MCF 10A (cell line): ENCODE results near the gene POLR3GL. TPM values are rescaled to one million over a fixed set of nuclear protein-coding genes. Genes with fewer than 3 reads are reported as not detected.

Experiments used
- BruUV-seq: library from RNA; stranded (reverse); fragments of 400-500 nt; replicated peaks from 2 replicates; lab custom pipeline; 2021; lab: Mats Ljungman, UMichigan
- CTCF ChIA-PET: fragments of 300-600 bp; sonication (Branson Sonifier 250); formaldehyde crosslinking; extraction: SDS; loops from one replicate; lab custom pipeline; 2021; ENCODE audit warnings: antibody characterized with exemption, inconsistent platforms; lab: Yijun Ruan, JAX
- POLR2A ChIA-PET: fragments of 300-600, 350-650 bp; sonication (Branson Sonifier 250); formaldehyde crosslinking; extraction: SDS; loops from one replicate; lab custom pipeline; 2020; ENCODE audit warnings: antibody characterized with exemption, inconsistent platforms; lab: Yijun Ruan, JAX
- DNase-seq: peaks from one replicate; pipeline ENCODE4 v3.0.0-alpha.2; 2018; ENCODE audit not compliant: unreplicated experiment
- H3K27ac Mint-ChIP-seq: one replicate; pipeline ENCODE4 v1.8.0; 2022; ENCODE audit warnings: mild to moderate bottlenecking, low read depth, mixed read lengths; ENCODE audit not compliant: unreplicated experiment
- H3K27me3 Mint-ChIP-seq: one replicate; pipeline ENCODE4 v1.8.0; 2022; ENCODE audit warnings: mixed read lengths; ENCODE audit not compliant: insufficient read depth, unreplicated experiment
- H3K36me3 Mint-ChIP-seq: one replicate; pipeline ENCODE4 v1.8.0; 2022; ENCODE audit warnings: mild to moderate bottlenecking, moderate library complexity, mixed read lengths; ENCODE audit not compliant: insufficient read depth, unreplicated experiment
- H3K4me1 Mint-ChIP-seq: one replicate; pipeline ENCODE4 v1.8.0; 2022; ENCODE audit warnings: mixed read lengths; ENCODE audit not compliant: insufficient read depth, unreplicated experiment
- H3K4me3 Mint-ChIP-seq: one replicate; pipeline ENCODE4 v1.8.0; 2022; ENCODE audit warnings: mild to moderate bottlenecking, moderate library complexity, mixed read lengths; ENCODE audit not compliant: unreplicated experiment
- H3K9me3 Mint-ChIP-seq: one replicate; pipeline ENCODE4 v1.8.0; 2022; ENCODE audit warnings: mixed read lengths; ENCODE audit not compliant: unreplicated experiment
- intact Hi-C: fragments of 100-400 bp; cut with micrococcal nuclease; formaldehyde crosslinking; loops from 2 replicates; pipeline ENCODE4 v1.14.1; 2022
- total RNA-seq: library from RNA; stranded (reverse); gene quantifications from 2 replicates; pipeline ENCODE4 v1.2.3, GENCODE V29; 2022
- TF ChIP-seq, protein P1 (sequence below): fragments of 200-600 bp; IDR thresholded peaks from one replicate; pipeline ENCODE4 v1.8.0; 2022; ENCODE audit warnings: antibody characterized with exemption, mild to moderate bottlenecking; ENCODE audit not compliant: unreplicated experiment

The POLR3GL gene
- total RNA-seq, 1 experiment from 2014 or later: 17.6 TPM

DNA sequence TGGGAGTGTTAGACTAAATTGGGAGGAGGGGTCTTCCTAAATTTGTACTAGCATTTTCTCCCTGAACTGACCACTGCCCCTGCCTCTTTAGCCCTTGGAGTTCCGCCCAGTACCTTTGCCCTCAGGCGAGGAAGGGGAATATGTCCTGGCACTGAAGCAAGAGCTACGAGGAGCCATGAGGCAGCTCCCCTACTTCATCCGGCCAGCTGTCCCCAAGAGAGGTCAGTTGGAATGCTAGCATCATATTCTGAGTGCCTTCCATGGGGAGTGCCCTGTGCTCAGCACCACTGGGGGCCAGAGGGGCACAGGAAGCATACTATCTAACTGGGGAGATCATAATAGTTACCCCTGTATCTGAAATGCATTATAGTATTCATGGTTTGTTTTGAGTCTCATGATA lies 10.7 kb downstream of the POLR3GL start:
- no peaks in the 10 kb centered on the region for H3K4me1 Mint-ChIP-seq
- peaks cover 6% of the 10 kb centered on the region for H3K36me3 Mint-ChIP-seq
- H3K27ac Mint-ChIP-seq: no peak overlapping the region
- H3K4me3 Mint-ChIP-seq: no peak overlapping the region
- BruUV-seq: no TSS peak
- intact Hi-C loops: loop anchor here (10.0 kb wide), 1 partner anchor 120 kb away; the partner anchor contains the start of gene PIAS3
- ChIA-PET CTCF (interaction anchor here (3.0 to 24.2 kb wide), 2 partner anchors 37 to 57 kb away, joined by 21 to 773 read pairs; partner anchors contain the start of gene HJV), POLR2A (interaction anchor here (0.7 to 24.2 kb wide), 2 partner anchors 26 to 83 kb away, joined by 3 to 1309 read pairs; partner anchors contain the start of gene TXNIP)
- H3K27me3 Mint-ChIP-seq: no peaks in the 10 kb centered on the region
- H3K9me3 Mint-ChIP-seq: no peaks in the 10 kb centered on the region
- TF ChIP-seq, protein P1, sequence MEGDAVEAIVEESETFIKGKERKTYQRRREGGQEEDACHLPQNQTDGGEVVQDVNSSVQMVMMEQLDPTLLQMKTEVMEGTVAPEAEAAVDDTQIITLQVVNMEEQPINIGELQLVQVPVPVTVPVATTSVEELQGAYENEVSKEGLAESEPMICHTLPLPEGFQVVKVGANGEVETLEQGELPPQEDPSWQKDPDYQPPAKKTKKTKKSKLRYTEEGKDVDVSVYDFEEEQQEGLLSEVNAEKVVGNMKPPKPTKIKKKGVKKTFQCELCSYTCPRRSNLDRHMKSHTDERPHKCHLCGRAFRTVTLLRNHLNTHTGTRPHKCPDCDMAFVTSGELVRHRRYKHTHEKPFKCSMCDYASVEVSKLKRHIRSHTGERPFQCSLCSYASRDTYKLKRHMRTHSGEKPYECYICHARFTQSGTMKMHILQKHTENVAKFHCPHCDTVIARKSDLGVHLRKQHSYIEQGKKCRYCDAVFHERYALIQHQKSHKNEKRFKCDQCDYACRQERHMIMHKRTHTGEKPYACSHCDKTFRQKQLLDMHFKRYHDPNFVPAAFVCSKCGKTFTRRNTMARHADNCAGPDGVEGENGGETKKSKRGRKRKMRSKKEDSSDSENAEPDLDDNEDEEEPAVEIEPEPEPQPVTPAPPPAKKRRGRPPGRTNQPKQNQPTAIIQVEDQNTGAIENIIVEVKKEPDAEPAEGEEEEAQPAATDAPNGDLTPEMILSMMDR: no peak
- DNase-seq: no peak

DNA sequence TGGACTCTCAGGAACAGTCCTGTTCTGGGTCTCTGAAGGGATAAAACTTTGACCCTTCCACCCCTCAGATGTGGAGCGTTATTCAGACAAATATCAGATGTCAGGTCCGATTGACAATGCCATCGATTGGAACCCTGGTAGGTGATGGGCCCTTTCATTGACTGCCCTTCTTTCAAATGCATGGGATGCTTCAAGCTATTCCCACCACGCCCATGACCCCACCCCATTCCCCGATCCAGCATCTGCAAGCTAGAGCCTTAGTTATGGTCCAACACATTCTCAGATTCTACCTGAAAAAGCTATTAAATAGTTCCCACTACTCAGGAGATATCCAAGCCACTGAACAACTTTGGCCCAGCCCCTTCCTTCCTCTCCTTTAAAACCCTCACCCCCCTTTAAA lies 12.5 kb downstream of the POLR3GL start:
- Mint-ChIP-seq H3K4me3 (no peak overlapping the region), H3K4me1 (no peaks in the 10 kb centered on the region), H3K27me3 (no peaks in the 10 kb centered on the region), H3K9me3 (no peaks in the 10 kb centered on the region), H3K36me3 (peaks cover 6% of the 10 kb centered on the region), H3K27ac (no peak overlapping the region)
- TF ChIP-seq, protein P1: no peak
- POLR2A ChIA-PET: interaction anchor here (0.5 to 24.2 kb wide), 10 partner anchors 12 to 143 kb away, joined by 3 to 1309 read pairs (median 18); partner anchors contain the start of genes ANKRD34A, LIX1L, PIAS3 and POLR3GL
- CTCF ChIA-PET: interaction anchor here (0.5 to 24.2 kb wide), 33 partner anchors 11 to 1853 kb away, joined by 3 to 773 read pairs (median 4); partner anchors contain the start of genes ANKRD34A, HJV, LIX1L and NUDT17
- intact Hi-C loops: loop anchor here (1.0 to 10.0 kb wide), 4 partner anchors 30 to 122 kb away; partner anchors contain the start of gene PIAS3
- no peak for DNase-seq
- BruUV-seq: no TSS peak

DNA sequence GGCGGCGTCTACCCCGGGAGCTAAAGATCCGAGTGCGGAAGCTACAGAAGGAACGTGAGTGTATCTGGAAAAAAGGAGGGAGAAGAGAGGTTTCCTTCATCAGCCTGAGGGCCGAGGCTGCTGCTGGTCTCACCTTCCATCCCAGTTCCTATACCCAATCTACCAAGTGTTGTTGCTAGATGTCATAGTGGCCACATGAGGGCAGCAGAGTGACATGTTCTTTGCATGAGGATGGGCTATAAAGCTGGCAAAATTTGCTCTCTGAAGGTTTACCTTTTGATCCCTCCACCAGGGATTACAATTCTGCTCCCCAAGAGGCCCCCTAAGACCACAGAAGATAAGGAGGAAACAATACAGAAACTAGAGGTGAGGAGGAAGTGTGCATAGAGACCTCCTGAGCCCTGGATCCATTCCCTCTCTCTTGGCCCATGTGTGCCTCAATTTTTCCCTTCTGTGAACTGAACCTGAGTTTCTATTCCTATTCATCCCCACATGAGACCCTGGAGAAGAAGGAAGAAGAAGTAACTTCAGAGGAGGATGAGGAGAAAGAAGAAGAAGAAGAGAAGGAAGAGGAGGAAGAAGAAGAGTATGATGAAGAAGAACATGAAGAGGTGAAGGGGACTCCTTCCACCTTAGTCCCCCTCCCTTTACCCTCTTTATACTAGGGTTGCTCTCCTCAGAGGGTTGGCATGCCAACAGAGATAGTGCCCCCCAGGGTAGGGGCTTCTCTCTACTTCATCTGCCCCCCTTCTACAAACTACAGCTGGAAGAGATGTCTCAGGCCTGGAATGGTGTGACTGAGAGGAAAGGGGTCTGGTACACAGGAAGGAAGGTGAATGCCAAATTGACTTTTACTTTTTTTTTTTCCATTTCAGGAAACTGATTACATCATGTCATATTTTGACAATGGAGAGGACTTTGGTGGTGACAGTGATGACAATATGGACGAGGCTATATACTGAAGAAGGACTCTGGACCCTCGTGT lies 13.3 kb downstream of the POLR3GL start:
- TF ChIP-seq, protein P1: peak; percentile 95
- no peaks in the 10 kb centered on the region for H3K4me1 Mint-ChIP-seq
- H3K36me3 Mint-ChIP-seq: peaks cover 6% of the 10 kb centered on the region
- POLR2A ChIA-PET: interaction anchor here (0.7 to 24.2 kb wide), 13 partner anchors 12 to 118 kb away, joined by 3 to 1309 read pairs (median 16); partner anchors contain the start of genes ANKRD34A, LIX1L, PEX11B and PIAS3
- peak overlapping the region; percentile 62 for H3K4me3 Mint-ChIP-seq
- intact Hi-C loops: loop anchor here (1.0 to 10.0 kb wide), 5 partner anchors 30 to 123 kb away; partner anchors contain the start of genes PIAS3 and RBM8A
- no peaks in the 10 kb centered on the region for H3K9me3 Mint-ChIP-seq
- CTCF ChIA-PET: interaction anchor here (0.5 to 24.2 kb wide), 38 partner anchors 12 to 1852 kb away, joined by 3 to 773 read pairs (median 4); partner anchors contain the start of genes ANKRD34A, HJV, ITGA10 and LIX1L
- no peak overlapping the region for H3K27ac Mint-ChIP-seq
- BruUV-seq: no TSS peak
- no peaks in the 10 kb centered on the region for H3K27me3 Mint-ChIP-seq
- peak; percentile 93 for DNase-seq
